Measurements from ENCODE around the gene FAF2.

The FAF2 gene

GRCh38 chr5:176420972-176421544 lies 27.1 kb upstream of the FAF2 start:
- no peak for FAIRE-seq
- no peak for DNase-seq (ENCODE audit: insufficient read length)
- TF ChIP-seq POLR2A (IDR thresholded peaks at IDR 0.05; ENCODE audit: low read depth, low read length) = no peak
- TF ChIP-seq TAF1 (IDR thresholded peaks at IDR 0.05; ENCODE audit: borderline replicate concordance, low read depth, low read length) = no peak
- no peak for TF ChIP-seq POLR2AphosphoS5 (IDR thresholded peaks at IDR 0.05; ENCODE audit: low read depth, low read length)

GRCh38 chr5:176424181-176424580 lies 24.0 kb upstream of the FAF2 start:
- FAIRE-seq (no peak), DNase-seq (ENCODE audit: insufficient read length) (no peak)
- no peak for TF ChIP-seq POLR2AphosphoS5 (IDR thresholded peaks at IDR 0.05; ENCODE audit: low read depth, low read length)
- no peak for TF ChIP-seq TAF1 (IDR thresholded peaks at IDR 0.05; ENCODE audit: borderline replicate concordance, low read depth, low read length)
- no peak for TF ChIP-seq POLR2A (IDR thresholded peaks at IDR 0.05; ENCODE audit: low read depth, low read length)

DNA sequence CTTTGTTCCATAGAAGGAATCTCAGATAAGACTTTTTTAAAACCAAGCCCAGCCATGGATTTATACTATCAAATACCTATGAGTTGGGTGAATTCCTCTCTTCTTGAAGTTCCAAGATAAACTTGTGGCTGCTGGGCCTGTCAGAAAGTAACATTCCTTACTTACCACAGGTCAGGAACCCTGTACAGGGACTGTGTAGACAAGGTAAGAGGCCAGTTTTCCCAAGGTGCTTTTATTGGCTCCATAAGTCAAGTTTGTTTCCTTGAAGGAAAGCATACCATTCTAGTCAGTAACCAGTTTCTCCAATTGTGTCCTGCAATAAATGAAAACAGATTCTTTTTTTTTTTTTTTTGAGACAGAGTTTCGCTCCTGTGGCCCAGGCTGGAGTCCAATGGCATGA lies 23.0 kb upstream of the FAF2 start:
- FAIRE-seq = no peak
- TF ChIP-seq POLR2A (IDR thresholded peaks at IDR 0.05; ENCODE audit: low read depth, low read length) (no peak), POLR2AphosphoS5 (IDR thresholded peaks at IDR 0.05; ENCODE audit: low read depth, low read length) (no peak), TAF1 (IDR thresholded peaks at IDR 0.05; ENCODE audit: borderline replicate concordance, low read depth, low read length) (no peak)
- no peak for DNase-seq (ENCODE audit: insufficient read length)

GRCh38 chr5:176425791-176426190 lies 22.4 kb upstream of the FAF2 start:
- DNase-seq (ENCODE audit: insufficient read length) (no peak), FAIRE-seq (no peak)
- TF ChIP-seq POLR2A (IDR thresholded peaks at IDR 0.05; ENCODE audit: low read depth, low read length) = no peak
- no peak for TF ChIP-seq POLR2AphosphoS5 (IDR thresholded peaks at IDR 0.05; ENCODE audit: low read depth, low read length)
- no peak for TF ChIP-seq TAF1 (IDR thresholded peaks at IDR 0.05; ENCODE audit: borderline replicate concordance, low read depth, low read length)

- TF ChIP-seq POLR2A (IDR thresholded peaks at IDR 0.05; ENCODE audit: low read depth, low read length) (no peak), TAF1 (IDR thresholded peaks at IDR 0.05; ENCODE audit: borderline replicate concordance, low read depth, low read length) (no peak), POLR2AphosphoS5 (IDR thresholded peaks at IDR 0.05; ENCODE audit: low read depth, low read length) (no peak)
- DNase-seq (ENCODE audit: insufficient read length) (no peak), FAIRE-seq (no peak)
These were observed 21.3 kb upstream of the FAF2 start for GRCh38 chr5:176426876-176427275.

- FAIRE-seq (no peak), DNase-seq (ENCODE audit: insufficient read length) (no peak)
- TF ChIP-seq TAF1 (IDR thresholded peaks at IDR 0.05; ENCODE audit: borderline replicate concordance, low read depth, low read length) (no peak), POLR2AphosphoS5 (IDR thresholded peaks at IDR 0.05; ENCODE audit: low read depth, low read length) (no peak), POLR2A (IDR thresholded peaks at IDR 0.05; ENCODE audit: low read depth, low read length) (no peak)
These were observed 20.2 kb upstream of the FAF2 start for GRCh38 chr5:176427971-176428370.

DNA sequence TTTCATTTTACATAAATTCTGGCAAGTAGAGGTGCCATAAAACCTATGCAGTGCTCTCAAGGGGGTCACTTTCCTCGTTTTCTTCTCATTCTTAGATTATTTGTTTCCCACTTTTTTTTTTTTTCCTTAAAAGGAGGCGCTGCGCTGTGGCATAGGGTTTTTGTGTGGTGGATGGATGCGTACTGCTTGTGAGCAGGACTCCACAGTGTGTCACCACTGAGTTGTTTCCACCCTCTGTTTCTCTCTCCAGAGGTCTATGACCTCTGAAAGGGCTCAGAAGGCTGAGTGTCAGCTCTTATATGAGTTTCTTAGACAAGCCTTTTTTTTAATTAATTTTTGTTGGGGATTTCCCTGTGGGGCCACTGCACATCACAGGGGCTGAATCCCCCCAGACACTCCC lies 18.2 kb upstream of the FAF2 start:
- TF ChIP-seq POLR2A (IDR thresholded peaks at IDR 0.05; ENCODE audit: low read depth, low read length) (no peak), POLR2AphosphoS5 (IDR thresholded peaks at IDR 0.05; ENCODE audit: low read depth, low read length) (no peak), TAF1 (IDR thresholded peaks at IDR 0.05; ENCODE audit: borderline replicate concordance, low read depth, low read length) (no peak)
- no peak for FAIRE-seq
- DNase-seq (ENCODE audit: insufficient read length) = no peak

- FAIRE-seq (no peak), DNase-seq (ENCODE audit: insufficient read length) (no peak)
- TF ChIP-seq POLR2A (IDR thresholded peaks at IDR 0.05; ENCODE audit: low read depth, low read length) (no peak), POLR2AphosphoS5 (IDR thresholded peaks at IDR 0.05; ENCODE audit: low read depth, low read length) (no peak), TAF1 (IDR thresholded peaks at IDR 0.05; ENCODE audit: borderline replicate concordance, low read depth, low read length) (no peak)
These were observed 15.5 kb upstream of the FAF2 start for GRCh38 chr5:176432707-176433106.

GRCh38 chr5:176436656-176437055 lies 11.5 kb upstream of the FAF2 start:
- FAIRE-seq = no peak
- no peak for TF ChIP-seq POLR2A (IDR thresholded peaks at IDR 0.05; ENCODE audit: low read depth, low read length)
- TF ChIP-seq POLR2AphosphoS5 (IDR thresholded peaks at IDR 0.05; ENCODE audit: low read depth, low read length) = no peak
- no peak for TF ChIP-seq TAF1 (IDR thresholded peaks at IDR 0.05; ENCODE audit: borderline replicate concordance, low read depth, low read length)
- DNase-seq (ENCODE audit: insufficient read length) = no peak

GRCh38 chr5:176438959-176439757 lies 9.0 kb upstream of the FAF2 start:
- DNase-seq (ENCODE audit: insufficient read length) (no peak), FAIRE-seq (no peak)
- TF ChIP-seq TAF1 (IDR thresholded peaks at IDR 0.05; ENCODE audit: borderline replicate concordance, low read depth, low read length) (no peak), POLR2A (IDR thresholded peaks at IDR 0.05; ENCODE audit: low read depth, low read length) (no peak), POLR2AphosphoS5 (IDR thresholded peaks at IDR 0.05; ENCODE audit: low read depth, low read length) (no peak)

- FAIRE-seq = no peak
- DNase-seq (ENCODE audit: insufficient read length) = no peak
- no peak for TF ChIP-seq TAF1 (IDR thresholded peaks at IDR 0.05; ENCODE audit: borderline replicate concordance, low read depth, low read length)
- no peak for TF ChIP-seq POLR2AphosphoS5 (IDR thresholded peaks at IDR 0.05; ENCODE audit: low read depth, low read length)
- no peak for TF ChIP-seq POLR2A (IDR thresholded peaks at IDR 0.05; ENCODE audit: low read depth, low read length)
These were observed 7.1 kb upstream of the FAF2 start for GRCh38 chr5:176440927-176441706.
